ENCODE results near the gene PCDHB9. TPM values are rescaled to one million over a fixed set of nuclear protein-coding genes. Genes with fewer than 3 reads are reported as not detected.
"Not testable (repeated sequence)": the region's sequence is repeated elsewhere in the genome, so short reads cannot be mapped to it uniquely, and the experiment has no call there.

PCDHB9 gene
- total and polyA plus RNA-seq, 2 experiments from 2014 or later, result 2.9 to 7.9 TPM

DNA sequence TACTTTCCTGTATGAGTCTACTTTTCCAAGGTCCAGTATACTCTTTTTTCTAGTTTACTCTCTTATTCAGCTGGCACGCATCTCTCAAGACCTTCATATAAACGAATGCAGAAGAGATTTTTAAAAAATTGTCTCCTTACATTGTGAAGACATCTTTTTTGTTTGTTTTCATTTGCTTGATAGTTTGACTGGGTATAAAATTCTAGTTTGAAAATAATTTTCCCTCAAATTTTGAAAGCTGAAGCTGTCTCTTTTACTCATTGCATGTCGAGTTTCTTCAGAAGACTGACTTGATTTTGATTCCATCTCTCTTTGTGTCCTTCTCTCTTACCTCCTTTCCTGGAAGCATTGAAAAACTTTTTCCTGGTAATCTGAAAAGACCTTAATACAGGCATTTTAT lies 9.4 kb downstream of the PCDHB9 start:
- Histone ChIP-seq H3K27ac (no peak overlapping the region), H3K4me1 (ENCODE audit: low read depth) (no peaks in the 10 kb centered on the region), H3K4me3 (no peak overlapping the region), H3K27me3 (peaks cover 10% of the 10 kb centered on the region), H3K36me3 (no peaks in the 10 kb centered on the region), H3K9me3 (ENCODE audit: low read depth) (no peaks in the 10 kb centered on the region)
- TF ChIP-seq, protein P1, sequence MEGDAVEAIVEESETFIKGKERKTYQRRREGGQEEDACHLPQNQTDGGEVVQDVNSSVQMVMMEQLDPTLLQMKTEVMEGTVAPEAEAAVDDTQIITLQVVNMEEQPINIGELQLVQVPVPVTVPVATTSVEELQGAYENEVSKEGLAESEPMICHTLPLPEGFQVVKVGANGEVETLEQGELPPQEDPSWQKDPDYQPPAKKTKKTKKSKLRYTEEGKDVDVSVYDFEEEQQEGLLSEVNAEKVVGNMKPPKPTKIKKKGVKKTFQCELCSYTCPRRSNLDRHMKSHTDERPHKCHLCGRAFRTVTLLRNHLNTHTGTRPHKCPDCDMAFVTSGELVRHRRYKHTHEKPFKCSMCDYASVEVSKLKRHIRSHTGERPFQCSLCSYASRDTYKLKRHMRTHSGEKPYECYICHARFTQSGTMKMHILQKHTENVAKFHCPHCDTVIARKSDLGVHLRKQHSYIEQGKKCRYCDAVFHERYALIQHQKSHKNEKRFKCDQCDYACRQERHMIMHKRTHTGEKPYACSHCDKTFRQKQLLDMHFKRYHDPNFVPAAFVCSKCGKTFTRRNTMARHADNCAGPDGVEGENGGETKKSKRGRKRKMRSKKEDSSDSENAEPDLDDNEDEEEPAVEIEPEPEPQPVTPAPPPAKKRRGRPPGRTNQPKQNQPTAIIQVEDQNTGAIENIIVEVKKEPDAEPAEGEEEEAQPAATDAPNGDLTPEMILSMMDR (IDR thresholded peaks at IDR 0.05; ENCODE audit: low read depth, low read length), result no peak
- no peak for DNase-seq (ENCODE audit: low read depth in 1 of 2, low spot score in 1 of 2)

DNA sequence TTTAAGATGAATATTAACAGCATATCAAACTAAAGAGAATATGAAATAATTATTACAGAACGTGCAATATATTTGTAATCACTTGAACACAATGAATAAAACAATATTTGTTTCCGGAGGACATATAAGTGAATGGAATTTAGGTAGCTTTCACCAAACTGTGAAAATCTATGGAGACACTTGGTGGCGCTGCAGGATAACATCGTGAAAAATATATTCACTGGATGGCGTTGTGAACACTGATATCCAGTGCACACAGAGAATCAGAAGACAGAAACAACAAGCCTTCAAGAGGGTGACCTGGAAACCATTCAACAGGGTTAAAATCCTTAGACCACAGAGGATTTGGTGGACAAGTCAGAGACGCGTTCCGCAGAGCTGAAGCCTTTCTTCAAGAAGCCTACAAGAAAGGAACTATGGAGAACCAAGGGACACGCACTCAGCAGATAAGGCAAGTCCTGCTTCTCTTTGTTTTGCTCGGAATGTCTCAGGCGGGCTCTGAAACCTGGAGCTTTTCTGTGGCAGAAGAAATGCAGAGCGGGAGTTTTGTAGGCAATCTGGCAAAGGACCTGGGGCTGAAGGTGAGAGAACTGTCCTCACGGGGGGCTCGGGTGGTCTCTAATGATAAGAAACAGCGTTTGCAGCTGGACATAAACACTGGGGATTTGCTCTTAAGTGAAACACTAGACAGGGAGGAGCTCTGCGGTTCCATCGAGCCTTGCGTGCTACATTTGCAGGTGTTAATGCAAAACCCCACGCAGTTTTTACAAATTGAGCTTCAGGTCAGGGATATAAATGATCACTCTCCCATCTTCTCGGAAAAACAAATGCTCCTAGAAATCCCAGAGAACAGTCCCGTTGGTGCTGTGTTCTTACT lies 12.6 kb downstream of the PCDHB9 start, which contains the start of gene PCDHB11:
TSS of gene PCDHB11 (plus strand) at position 269 of the 877 bp plus-strand sequence. CDS start at position 417, 148 bp downstream.
- peak in 1 of 2 donors; percentile 34 for DNase-seq (ENCODE audit: low read depth in 1 of 2, low spot score in 1 of 2)
- H3K9me3 ChIP-seq (ENCODE audit: low read depth), result no peaks in the 10 kb centered on the region
- no peaks in the 10 kb centered on the region for H3K4me1 ChIP-seq (ENCODE audit: low read depth)
- H3K27ac ChIP-seq, result no peak within 1 kb of the TSS
- H3K4me3 ChIP-seq, result peak within 1 kb of the TSS; percentile 16
- no peaks in the 10 kb centered on the region for H3K36me3 ChIP-seq
- H3K27me3 ChIP-seq, result peaks cover 15% of the 10 kb centered on the region
- TF ChIP-seq, protein P1 (IDR thresholded peaks at IDR 0.05; ENCODE audit: low read depth, low read length), result no peak

DNA sequence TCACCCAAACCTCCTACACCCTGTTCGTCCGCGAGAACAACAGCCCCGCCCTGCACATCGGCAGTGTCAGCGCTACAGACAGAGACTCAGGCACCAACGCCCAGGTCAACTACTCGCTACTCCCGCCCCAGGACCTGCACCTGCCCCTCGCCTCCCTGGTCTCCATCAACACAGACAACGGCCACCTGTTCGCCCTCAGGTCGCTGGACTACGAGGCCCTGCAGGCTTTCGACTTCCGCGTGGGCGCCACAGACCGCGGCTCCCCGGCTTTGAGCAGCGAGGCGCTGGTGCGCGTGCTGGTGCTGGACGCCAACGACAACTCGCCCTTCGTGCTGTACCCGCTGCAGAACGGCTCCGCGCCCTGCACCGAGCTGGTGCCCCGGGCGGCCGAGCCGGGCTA lies 14.2 kb downstream of the PCDHB9 start:
- not testable (repeated sequence) for H3K4me3 ChIP-seq; H3K4me1 ChIP-seq (ENCODE audit: low read depth); DNase-seq (ENCODE audit: low read depth in 1 of 2, low spot score in 1 of 2); H3K9me3 ChIP-seq (ENCODE audit: low read depth); H3K36me3 ChIP-seq; H3K27ac ChIP-seq
- H3K27me3 ChIP-seq, result peaks cover 15% of the 10 kb centered on the region

DNA sequence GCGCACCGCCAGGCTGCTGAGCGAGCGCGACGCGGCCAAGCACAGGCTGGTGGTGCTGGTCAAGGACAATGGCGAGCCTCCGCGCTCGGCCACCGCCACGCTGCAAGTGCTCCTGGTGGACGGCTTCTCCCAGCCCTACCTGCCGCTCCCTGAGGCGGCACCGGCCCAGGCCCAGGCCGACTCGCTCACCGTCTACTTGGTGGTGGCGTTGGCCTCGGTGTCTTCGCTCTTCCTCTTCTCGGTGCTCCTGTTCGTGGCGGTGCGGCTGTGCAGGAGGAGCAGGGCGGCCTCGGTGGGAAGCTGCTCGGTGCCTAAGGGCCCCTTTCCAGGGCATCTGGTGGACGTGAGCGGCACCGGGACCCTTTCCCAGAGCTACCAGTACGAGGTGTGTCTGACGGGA lies 14.7 kb downstream of the PCDHB9 start:
- H3K4me3 ChIP-seq; DNase-seq (ENCODE audit: low read depth in 1 of 2, low spot score in 1 of 2); H3K4me1 ChIP-seq (ENCODE audit: low read depth); H3K36me3 ChIP-seq; H3K9me3 ChIP-seq (ENCODE audit: low read depth); H3K27ac ChIP-seq: not testable (repeated sequence)
- peaks cover 15% of the 10 kb centered on the region for H3K27me3 ChIP-seq

DNA sequence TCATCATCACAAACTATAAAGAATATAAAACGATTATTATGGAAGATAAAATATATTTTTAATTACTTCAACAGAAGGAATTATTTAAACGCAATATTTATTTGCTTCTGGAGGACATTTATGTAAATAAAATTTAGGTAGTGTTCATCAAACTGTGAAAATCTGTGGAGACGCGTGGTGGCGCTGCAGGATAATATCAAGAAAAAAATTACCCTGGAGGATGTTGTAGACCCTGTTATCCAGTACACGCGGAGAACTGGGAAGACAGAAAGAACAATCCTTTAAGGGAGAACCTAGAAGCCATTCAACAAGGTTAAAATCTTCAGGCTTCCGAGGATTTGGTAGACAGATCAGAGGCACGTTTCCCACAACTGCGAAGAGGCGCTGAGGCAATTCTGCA lies 21.5 kb downstream of the PCDHB9 start, which contains the start of gene PCDHB12:
TSS of gene PCDHB12 (plus strand) at position 242 of the 400 bp plus-strand sequence. CDS start 189 bp downstream, outside the sequence.
- no peak within 1 kb of the TSS for H3K27ac ChIP-seq
- peaks cover 3% of the 10 kb centered on the region for H3K9me3 ChIP-seq (ENCODE audit: low read depth)
- H3K27me3 ChIP-seq, result no peaks in the 10 kb centered on the region
- DNase-seq (ENCODE audit: low read depth in 1 of 2, low spot score in 1 of 2), result peak in 1 of 2 donors; percentile 49
- TF ChIP-seq, protein P1 (IDR thresholded peaks at IDR 0.05; ENCODE audit: low read depth, low read length), result no peak
- H3K4me3 ChIP-seq, result peak within 1 kb of the TSS; percentile 24
- H3K36me3 ChIP-seq, result no peaks in the 10 kb centered on the region
- H3K4me1 ChIP-seq (ENCODE audit: low read depth), result no peaks in the 10 kb centered on the region

DNA sequence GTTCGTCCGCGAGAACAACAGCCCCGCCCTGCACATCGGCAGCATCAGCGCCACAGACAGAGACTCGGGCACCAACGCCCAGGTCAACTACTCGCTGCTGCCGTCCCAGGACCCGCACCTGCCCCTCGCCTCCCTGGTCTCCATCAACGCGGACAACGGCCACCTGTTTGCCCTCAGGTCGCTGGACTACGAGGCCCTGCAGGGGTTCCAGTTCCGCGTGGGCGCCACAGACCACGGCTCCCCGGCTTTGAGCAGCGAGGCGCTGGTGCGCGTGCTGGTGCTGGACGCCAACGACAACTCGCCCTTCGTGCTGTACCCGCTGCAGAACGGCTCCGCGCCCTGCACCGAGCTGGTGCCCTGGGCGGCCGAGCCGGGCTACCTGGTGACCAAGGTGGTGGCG lies 23.3 kb downstream of the PCDHB9 start:
- H3K9me3 ChIP-seq (ENCODE audit: low read depth); H3K36me3 ChIP-seq; H3K27ac ChIP-seq; DNase-seq (ENCODE audit: low read depth in 1 of 2, low spot score in 1 of 2); H3K27me3 ChIP-seq; H3K4me1 ChIP-seq (ENCODE audit: low read depth); H3K4me3 ChIP-seq: not testable (repeated sequence)

DNA sequence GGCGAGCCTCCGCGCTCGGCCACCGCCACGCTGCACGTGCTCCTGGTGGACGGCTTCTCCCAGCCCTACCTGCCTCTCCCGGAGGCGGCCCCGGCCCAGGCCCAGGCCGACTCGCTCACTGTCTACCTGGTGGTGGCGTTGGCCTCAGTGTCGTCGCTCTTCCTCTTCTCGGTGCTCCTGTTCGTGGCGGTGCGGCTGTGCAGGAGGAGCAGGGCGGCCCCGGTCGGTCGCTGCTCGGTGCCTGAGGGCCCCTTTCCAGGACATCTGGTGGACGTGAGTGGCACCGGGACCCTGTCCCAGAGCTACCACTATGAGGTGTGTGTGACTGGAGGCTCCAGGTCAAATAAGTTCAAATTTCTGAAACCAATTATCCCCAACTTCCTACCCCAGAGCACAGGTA lies 23.9 kb downstream of the PCDHB9 start:
- not testable (repeated sequence) for H3K4me1 ChIP-seq (ENCODE audit: low read depth); H3K4me3 ChIP-seq; H3K27ac ChIP-seq; H3K9me3 ChIP-seq (ENCODE audit: low read depth); DNase-seq (ENCODE audit: low read depth in 1 of 2, low spot score in 1 of 2); H3K27me3 ChIP-seq; H3K36me3 ChIP-seq

DNA sequence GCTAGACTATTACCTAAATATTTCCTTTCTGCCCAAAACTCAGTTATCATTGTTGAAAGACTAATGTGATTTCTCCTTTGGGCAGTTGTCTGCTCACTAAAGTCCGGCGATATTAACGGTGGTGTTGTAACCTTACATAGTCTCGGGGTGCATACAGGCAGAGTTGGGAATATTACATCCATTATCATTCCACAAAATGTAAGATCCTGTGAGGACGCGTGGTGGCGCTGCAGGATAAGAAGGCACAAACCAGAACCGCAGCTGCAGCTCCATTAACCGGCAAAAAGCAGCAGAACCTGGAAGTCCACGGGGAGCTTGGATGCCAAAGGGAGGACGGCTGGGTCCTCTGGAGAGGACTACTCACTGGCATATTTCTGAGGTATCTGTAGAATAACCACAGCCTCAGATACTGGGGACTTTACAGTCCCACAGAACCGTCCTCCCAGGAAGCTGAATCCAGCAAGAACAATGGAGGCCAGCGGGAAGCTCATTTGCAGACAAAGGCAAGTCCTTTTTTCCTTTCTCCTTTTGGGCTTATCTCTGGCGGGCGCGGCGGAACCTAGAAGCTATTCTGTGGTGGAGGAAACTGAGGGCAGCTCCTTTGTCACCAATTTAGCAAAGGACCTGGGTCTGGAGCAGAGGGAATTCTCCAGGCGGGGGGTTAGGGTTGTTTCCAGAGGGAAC lies 26.8 kb downstream of the PCDHB9 start, which contains the start of gene PCDHB13:
TSS of gene PCDHB13 (plus strand) at position 264 of the 684 bp plus-strand sequence. CDS start at position 469, 205 bp downstream.
- H3K9me3 ChIP-seq (ENCODE audit: low read depth); H3K27ac ChIP-seq; H3K27me3 ChIP-seq; H3K36me3 ChIP-seq; H3K4me1 ChIP-seq (ENCODE audit: low read depth); H3K4me3 ChIP-seq: not testable (repeated sequence)
- DNase-seq (ENCODE audit: low read depth in 1 of 2, low spot score in 1 of 2), result peak; percentile 26 to 71

DNA sequence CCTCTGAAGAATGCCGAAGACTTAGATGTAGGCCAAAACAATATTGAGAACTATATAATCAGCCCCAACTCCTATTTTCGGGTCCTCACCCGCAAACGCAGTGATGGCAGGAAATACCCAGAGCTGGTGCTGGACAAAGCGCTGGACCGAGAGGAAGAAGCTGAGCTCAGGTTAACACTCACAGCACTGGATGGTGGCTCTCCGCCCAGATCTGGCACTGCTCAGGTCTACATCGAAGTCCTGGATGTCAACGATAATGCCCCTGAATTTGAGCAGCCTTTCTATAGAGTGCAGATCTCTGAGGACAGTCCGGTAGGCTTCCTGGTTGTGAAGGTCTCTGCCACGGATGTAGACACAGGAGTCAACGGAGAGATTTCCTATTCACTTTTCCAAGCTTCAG lies 27.6 kb downstream of the PCDHB9 start:
- not testable (repeated sequence) for H3K4me3 ChIP-seq; H3K36me3 ChIP-seq; H3K27ac ChIP-seq; H3K9me3 ChIP-seq (ENCODE audit: low read depth); DNase-seq (ENCODE audit: low read depth in 1 of 2, low spot score in 1 of 2); H3K27me3 ChIP-seq; H3K4me1 ChIP-seq (ENCODE audit: low read depth)

DNA sequence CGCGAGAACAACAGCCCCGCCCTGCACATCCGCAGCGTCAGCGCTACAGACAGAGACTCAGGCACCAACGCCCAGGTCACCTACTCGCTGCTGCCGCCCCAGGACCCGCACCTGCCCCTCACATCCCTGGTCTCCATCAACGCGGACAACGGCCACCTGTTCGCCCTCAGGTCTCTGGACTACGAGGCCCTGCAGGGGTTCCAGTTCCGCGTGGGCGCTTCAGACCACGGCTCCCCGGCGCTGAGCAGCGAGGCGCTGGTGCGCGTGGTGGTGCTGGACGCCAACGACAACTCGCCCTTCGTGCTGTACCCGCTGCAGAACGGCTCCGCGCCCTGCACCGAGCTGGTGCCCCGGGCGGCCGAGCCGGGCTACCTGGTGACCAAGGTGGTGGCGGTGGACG lies 28.5 kb downstream of the PCDHB9 start:
- H3K4me3 ChIP-seq; H3K9me3 ChIP-seq (ENCODE audit: low read depth); H3K27me3 ChIP-seq; H3K4me1 ChIP-seq (ENCODE audit: low read depth); H3K36me3 ChIP-seq; H3K27ac ChIP-seq; DNase-seq (ENCODE audit: low read depth in 1 of 2, low spot score in 1 of 2): not testable (repeated sequence)

Data from cardiac muscle cell (in vitro differentiated cells and primary cell).